ENCODE data around the gene PROCR. TPM values are rescaled to one million over a fixed set of nuclear protein-coding genes. Genes with fewer than 3 reads are reported as not detected.

PROCR gene
- total RNA-seq, 1 donor from 2014 or later: 3.2 TPM

GRCh38 chr20:35172434-35172806, 548 bp downstream of the PROCR start:
- H3K4me3 Mint-ChIP-seq (ENCODE audit: unreplicated experiment): peak overlapping the region; percentile 76
- H3K36me3 Mint-ChIP-seq (ENCODE audit: unreplicated experiment): no peaks in the 10 kb centered on the region
- H3K27ac Mint-ChIP-seq (ENCODE audit: unreplicated experiment): peak overlapping the region; percentile 74
- no peak for DNase-seq (ENCODE audit: extremely low spot score, unreplicated experiment)
- H3K27me3 Mint-ChIP-seq (ENCODE audit: unreplicated experiment): no peaks in the 10 kb centered on the region
- peaks cover 13% of the 10 kb centered on the region for H3K4me1 Mint-ChIP-seq (ENCODE audit: unreplicated experiment)
- no peak for TF ChIP-seq CTCF (IDR thresholded peaks at IDR 0.05)
- no peaks in the 10 kb centered on the region for H3K9me3 Mint-ChIP-seq (ENCODE audit: unreplicated experiment)

DNA sequence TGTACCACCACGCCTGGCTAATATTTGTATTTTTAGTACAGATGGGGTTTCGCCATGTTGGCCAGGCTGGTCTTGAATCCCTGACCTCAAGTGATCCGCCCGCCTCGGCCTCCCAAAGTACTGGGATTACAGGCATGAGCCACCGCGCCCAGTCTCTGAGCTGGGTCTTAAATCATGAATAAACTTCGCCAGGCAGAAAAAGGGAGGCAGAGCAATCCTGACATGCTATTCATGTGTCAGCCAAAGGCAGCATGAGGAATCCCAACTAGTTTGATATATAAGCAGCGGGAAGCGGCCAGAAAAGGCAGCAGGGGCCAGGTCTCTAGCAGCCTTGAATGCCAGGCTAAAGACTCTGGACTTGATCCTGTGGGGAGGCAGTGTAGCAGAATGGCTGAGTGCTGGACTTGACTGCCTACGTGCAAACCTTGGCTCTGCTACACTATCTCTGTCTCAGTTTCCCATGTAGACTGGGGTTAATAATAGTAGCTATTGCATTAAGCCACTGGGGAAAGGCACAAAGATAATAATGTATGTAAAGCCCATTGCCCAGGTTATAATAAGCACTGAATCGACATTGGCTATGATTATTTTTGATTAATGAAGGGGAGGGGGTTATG, 1.8 kb downstream of the PROCR start:
- H3K36me3 Mint-ChIP-seq (ENCODE audit: unreplicated experiment): no peaks in the 10 kb centered on the region
- H3K9me3 Mint-ChIP-seq (ENCODE audit: unreplicated experiment): no peaks in the 10 kb centered on the region
- DNase-seq (ENCODE audit: extremely low spot score, unreplicated experiment): no peak
- H3K27ac Mint-ChIP-seq (ENCODE audit: unreplicated experiment): no peak overlapping the region
- peaks cover 13% of the 10 kb centered on the region for H3K4me1 Mint-ChIP-seq (ENCODE audit: unreplicated experiment)
- no peak overlapping the region for H3K4me3 Mint-ChIP-seq (ENCODE audit: unreplicated experiment)
- no peaks in the 10 kb centered on the region for H3K27me3 Mint-ChIP-seq (ENCODE audit: unreplicated experiment)
- TF ChIP-seq CTCF (IDR thresholded peaks at IDR 0.05): no peak

- H3K4me1 Mint-ChIP-seq (ENCODE audit: unreplicated experiment): peaks cover 13% of the 10 kb centered on the region
- no peaks in the 10 kb centered on the region for H3K27me3 Mint-ChIP-seq (ENCODE audit: unreplicated experiment)
- H3K4me3 Mint-ChIP-seq (ENCODE audit: unreplicated experiment): no peak overlapping the region
- H3K27ac Mint-ChIP-seq (ENCODE audit: unreplicated experiment): no peak overlapping the region
- H3K9me3 Mint-ChIP-seq (ENCODE audit: unreplicated experiment): no peaks in the 10 kb centered on the region
- no peak for DNase-seq (ENCODE audit: extremely low spot score, unreplicated experiment)
- no peak for TF ChIP-seq CTCF (IDR thresholded peaks at IDR 0.05)
- H3K36me3 Mint-ChIP-seq (ENCODE audit: unreplicated experiment): peaks cover 2% of the 10 kb centered on the region
Measured at GRCh38 chr20:35174458-35175216, 2.8 kb downstream of the PROCR start.

GRCh38 chr20:35176132-35176531, 4.3 kb downstream of the PROCR start:
- Mint-ChIP-seq H3K4me3 (ENCODE audit: unreplicated experiment) (no peak overlapping the region), H3K27me3 (ENCODE audit: unreplicated experiment) (no peaks in the 10 kb centered on the region), H3K27ac (ENCODE audit: unreplicated experiment) (no peak overlapping the region), H3K36me3 (ENCODE audit: unreplicated experiment) (peaks cover 2% of the 10 kb centered on the region), H3K9me3 (ENCODE audit: unreplicated experiment) (no peaks in the 10 kb centered on the region), H3K4me1 (ENCODE audit: unreplicated experiment) (peaks cover 13% of the 10 kb centered on the region)
- no peak for TF ChIP-seq CTCF (IDR thresholded peaks at IDR 0.05)
- no peak for DNase-seq (ENCODE audit: extremely low spot score, unreplicated experiment)

All from osteocyte (in vitro differentiated cells).